Caki2 (cell line): ENCODE results near the gene ELMO1. TPM values are rescaled to one million over a fixed set of nuclear protein-coding genes. Genes with fewer than 3 reads are reported as not detected.

Experiments used
- DNase-seq: peaks from one replicate; pipeline ENCODE4 v3.0.0-alpha.2; 2015; ENCODE audit warnings: low read depth
- in situ Hi-C: cut with HindIII; loops from 2 replicates; pipeline ENCODE4 v1.10.0; 2016; ENCODE audit warnings: low sequenced_read_pairs, low pct_unique_long_range_greater_than_20kb, mixed read lengths
- total RNA-seq: library from RNA; depleted of rRNA; stranded (reverse); fragments of >200 nt; shearing (Covaris generic); gene quantifications from 2 replicates; pipeline ENCODE4 v1.2.3, GENCODE V29; 2014; ENCODE audit warnings: low replicate concordance

The ELMO1 gene
- total RNA-seq, 1 experiment from 2014 or later: 0.03 TPM

- in situ Hi-C loops: no loop called here
- DNase-seq: no peak
Measured at GRCh38 chr7:37418381-37418780, 30.3 kb downstream of the ELMO1 start.

DNA sequence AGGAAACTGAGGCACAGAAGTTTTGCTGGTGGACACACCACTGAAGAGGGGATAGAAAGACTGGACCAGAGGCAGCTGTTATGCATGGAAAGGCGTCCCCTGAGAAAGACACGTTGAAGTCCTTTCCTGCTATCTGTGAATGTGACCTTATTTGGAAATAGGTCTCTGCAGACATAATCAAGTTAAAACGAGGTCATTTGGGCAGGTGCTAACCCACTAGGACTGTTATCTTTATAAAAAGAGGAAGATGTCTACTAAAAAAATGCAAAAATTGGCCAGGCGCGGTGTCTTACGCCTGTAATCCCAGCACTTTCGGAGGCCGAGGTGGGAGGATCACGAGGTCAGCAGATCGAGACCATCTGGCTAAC, 31.6 kb downstream of the ELMO1 start:
- in situ Hi-C loops: no loop called here
- DNase-seq: no peak

- in situ Hi-C loops: no loop called here
- no peak for DNase-seq
Measured at GRCh38 chr7:37416378-37417106, 32.1 kb downstream of the ELMO1 start.

DNA sequence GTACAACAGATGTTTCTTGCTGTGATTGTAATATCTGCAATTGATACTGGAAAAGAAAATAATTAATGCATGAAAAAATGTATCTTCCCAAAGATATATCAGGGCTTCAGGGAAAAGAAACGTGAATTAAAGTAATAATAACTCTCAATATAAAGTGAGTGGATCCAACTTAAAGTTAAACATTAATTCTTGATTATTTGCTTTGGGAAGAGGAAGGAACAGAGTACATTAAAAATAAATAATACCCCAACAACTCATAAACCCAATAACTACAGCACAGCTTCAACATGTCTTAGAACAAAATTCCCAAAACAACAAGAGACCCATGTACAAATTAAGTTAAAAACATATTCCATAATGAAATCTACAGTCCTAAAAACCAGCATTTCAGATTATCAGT, 33.0 kb downstream of the ELMO1 start:
- DNase-seq: no peak
- in situ Hi-C loops: no loop called here

DNA sequence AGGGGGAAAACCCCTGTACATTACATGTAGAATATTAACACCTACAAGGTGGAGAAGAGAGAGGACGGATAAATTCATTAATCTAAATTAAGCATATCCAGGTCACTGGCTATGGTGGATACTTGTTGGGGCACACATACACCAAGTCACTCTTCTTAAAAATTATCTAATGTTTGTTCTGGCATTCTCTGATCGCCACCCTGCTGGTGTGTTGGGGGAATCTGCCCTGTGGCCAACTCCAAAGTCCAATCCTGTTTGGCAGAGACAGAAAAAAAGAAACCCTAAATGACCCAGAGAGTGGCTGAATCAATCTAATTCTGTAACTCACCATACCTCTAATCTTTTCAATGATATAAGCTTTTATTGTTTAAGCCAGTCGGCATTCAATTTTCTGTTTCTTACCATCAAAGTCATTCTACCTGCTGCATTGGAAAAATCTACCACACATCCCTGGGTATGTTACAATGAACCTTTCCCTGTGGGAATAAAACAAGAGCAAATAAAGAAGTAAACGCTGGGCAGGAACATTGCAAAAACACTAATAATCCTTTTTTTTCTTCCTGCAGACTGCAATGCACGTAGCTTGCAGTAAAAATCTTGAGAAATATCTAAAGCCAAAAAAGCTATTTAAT, 34.2 kb downstream of the ELMO1 start:
- no peak for DNase-seq
- in situ Hi-C loops: no loop called here

- in situ Hi-C loops: no loop called here
- DNase-seq: no peak
Measured at GRCh38 chr7:37411444-37412034, 37.1 kb downstream of the ELMO1 start.

- in situ Hi-C loops: no loop called here
- no peak for DNase-seq
Measured at GRCh38 chr7:37410305-37411229, 38.1 kb downstream of the ELMO1 start.

DNA sequence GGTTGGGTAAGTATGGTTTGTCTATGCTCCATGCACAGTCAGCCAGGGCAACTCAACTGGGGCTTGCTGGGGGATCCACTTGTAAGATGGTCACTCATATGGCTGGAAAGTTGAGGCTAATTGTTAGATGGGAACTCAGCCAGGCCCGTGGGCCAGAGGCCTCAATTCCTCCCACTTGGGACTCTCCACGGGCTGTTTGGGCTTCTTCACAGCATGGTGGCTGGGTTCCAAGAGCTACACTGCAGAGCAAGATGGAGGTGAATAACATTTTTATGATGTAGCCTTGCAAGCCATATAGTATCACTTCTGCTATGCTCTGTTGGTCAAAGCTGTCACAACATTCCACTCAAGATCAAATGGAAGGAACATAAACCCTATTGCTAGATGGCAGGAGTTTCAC, 39.2 kb downstream of the ELMO1 start:
- in situ Hi-C loops: no loop called here
- DNase-seq: no peak

DNA sequence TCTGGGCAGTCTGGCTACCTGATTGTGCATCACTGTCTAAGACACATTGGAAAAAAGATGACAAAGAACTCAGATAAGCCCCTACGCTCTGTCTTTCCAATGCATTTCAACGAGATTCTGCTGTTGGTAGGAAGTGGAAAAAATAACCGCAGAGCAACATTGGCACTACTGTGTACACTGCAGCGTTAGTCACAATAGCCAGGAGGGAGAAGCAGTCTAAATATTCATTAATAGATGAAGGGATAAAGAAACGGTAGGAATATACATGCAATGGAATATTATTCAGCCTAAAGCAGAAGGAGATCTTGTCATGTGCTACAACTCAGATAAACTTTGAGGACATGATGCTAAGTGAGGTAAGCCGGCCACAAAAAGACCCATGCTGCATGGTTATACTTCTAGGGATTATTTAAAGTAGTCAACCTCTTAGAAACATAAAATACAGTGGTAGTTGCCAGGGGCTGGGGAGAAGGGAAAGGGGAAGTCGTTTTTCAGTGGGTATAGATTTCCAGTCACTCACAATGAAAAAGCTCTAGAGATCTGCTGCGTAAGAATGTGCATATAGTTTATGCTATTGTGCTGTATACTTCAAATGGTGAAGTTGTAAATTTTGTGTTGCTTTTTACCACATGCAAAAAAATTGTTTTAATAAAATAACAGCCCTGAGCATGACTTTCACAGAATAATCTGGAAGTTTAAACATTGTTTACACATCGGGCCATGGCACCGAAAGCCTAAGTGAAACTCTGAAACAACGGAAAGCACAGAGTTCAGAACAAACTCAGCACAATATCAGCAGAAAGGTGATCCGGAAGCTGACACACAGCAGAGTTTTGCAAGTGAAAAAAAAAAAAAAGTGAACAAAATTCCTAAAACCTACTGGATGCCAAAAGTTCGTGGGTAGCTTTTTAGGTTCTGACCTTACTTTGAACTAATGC, 40.1 kb downstream of the ELMO1 start:
- no peak for DNase-seq
- in situ Hi-C loops: no loop called here

DNA sequence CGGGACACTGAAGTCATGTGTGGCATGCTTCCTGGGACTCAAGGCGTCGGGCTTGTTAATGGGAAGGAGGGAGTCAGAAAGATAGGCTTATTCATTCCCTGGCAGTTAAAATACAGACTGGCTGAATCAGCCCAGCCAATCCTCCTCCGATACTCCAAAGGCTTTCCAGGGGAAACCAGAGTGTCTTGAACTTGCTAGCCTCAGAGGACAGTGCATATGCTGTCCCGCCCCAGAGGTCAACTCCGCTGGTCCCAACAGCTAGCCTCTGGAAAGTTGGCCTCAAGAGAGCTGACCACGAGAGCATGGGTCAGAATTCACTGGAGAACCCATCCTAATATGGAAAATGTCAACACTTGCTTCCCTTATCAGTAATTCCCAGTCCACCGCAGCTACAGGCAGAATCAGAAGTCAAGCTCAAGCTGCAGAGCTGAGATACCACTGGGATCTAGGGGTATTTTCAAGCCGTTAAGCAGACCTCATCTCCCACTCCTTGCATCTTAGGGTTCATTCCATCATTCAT, 43.0 kb downstream of the ELMO1 start:
- no peak for DNase-seq
- in situ Hi-C loops: no loop called here

- in situ Hi-C loops: no loop called here
- no peak for DNase-seq
Measured at GRCh38 chr7:37405128-37405527, 43.5 kb downstream of the ELMO1 start.

GRCh38 chr7:37399876-37400421, 48.7 kb downstream of the ELMO1 start:
- in situ Hi-C loops: no loop called here

GRCh38 chr7:37398403-37398802, 50.3 kb downstream of the ELMO1 start:
- in situ Hi-C loops: no loop called here
- DNase-seq: no peak

More at GRCh38 chr7:37399876-37400421, 48.7 kb downstream of the ELMO1 start:
- no peak for DNase-seq

- no peak for DNase-seq
- in situ Hi-C loops: no loop called here
Measured at GRCh38 chr7:37395618-37396259, 52.9 kb downstream of the ELMO1 start.

DNA sequence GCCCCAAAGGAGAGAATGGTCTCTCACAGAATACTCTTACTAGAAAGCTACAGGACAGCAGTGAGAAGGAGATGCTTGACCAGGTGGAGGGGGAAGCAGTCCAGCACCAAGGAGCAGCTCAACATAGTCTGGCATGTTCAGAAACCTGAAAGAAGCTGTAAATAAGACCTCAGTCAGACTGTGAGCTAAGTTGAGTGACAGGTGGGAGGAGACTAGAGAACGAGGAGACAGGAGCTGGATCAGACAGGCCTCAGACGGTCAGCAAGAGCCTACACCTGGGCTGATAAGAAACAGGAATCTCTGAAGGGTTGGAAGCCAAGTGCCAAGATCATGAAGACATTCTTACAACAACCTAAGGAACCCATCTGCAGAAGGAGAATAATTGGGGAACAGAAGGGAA, 54.5 kb downstream of the ELMO1 start:
- in situ Hi-C loops: no loop called here
- DNase-seq: no peak

GRCh38 chr7:37393476-37393875, 55.2 kb downstream of the ELMO1 start:
- no peak for DNase-seq
- in situ Hi-C loops: no loop called here

DNA sequence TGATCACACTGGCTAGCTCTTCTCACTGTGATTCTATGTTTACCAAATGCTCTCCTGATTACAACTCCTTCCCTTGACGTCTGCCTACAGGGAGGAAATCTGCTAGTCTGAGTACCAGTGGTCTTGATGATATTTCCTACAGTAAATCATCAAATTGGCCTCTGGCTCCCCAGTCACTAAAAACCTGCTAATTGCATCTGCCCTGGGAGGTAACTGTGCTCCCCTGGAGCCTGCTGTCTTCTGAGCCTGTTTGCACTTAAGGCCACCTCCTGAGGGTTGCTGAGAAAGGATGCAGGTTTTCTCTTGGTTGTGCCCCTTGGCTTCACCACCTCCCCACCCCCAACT, 56.0 kb downstream of the ELMO1 start:
- no peak for DNase-seq
- in situ Hi-C loops: no loop called here
